WERI-Rb-1 (cell line): Measurements from ENCODE around the gene OBSL1.

ENCODE experiments used
- DNase-seq: peaks from one replicate; pipeline ENCODE4 v3.0.0-alpha.2; 2020
- H3K27ac ChIP-seq: fragments of 250-450 bp; sonication (Bioruptor Pico); 2 replicates; pipeline ENCODE4 v1.5.1; 2020; ENCODE audit warnings: mild to moderate bottlenecking, moderate library complexity
- H3K27me3 ChIP-seq: fragments of 250-450 bp; sonication (Bioruptor Pico); 2 replicates; pipeline ENCODE4 v1.5.1; 2021; ENCODE audit warnings: mild to moderate bottlenecking, low read depth, moderate library complexity; ENCODE audit not compliant: insufficient read depth, severe bottlenecking
- H3K36me3 ChIP-seq: fragments of 250-450 bp; sonication (Bioruptor Pico); 2 replicates; pipeline ENCODE4 v1.5.1; 2020; ENCODE audit warnings: mild to moderate bottlenecking, moderate library complexity
- H3K4me3 ChIP-seq: 2 replicates; pipeline ENCODE4 v1.5.1; 2011; ENCODE audit warnings: low read depth, mild to moderate bottlenecking, control low read depth, low read length
- H3K9me3 ChIP-seq: fragments of 250-450 bp; sonication (Bioruptor Pico); 2 replicates; pipeline ENCODE4 v1.5.1; 2021; ENCODE audit warnings: mild to moderate bottlenecking, moderate library complexity; ENCODE audit not compliant: severe bottlenecking
- TF ChIP-seq, protein P1 (sequence below): IDR thresholded peaks from 2 replicates; pipeline ENCODE4 v1.5.1; 2011; ENCODE audit warnings: low read depth, mild to moderate bottlenecking, control low read depth, inconsistent platforms, low read length

OBSL1 gene

DNA sequence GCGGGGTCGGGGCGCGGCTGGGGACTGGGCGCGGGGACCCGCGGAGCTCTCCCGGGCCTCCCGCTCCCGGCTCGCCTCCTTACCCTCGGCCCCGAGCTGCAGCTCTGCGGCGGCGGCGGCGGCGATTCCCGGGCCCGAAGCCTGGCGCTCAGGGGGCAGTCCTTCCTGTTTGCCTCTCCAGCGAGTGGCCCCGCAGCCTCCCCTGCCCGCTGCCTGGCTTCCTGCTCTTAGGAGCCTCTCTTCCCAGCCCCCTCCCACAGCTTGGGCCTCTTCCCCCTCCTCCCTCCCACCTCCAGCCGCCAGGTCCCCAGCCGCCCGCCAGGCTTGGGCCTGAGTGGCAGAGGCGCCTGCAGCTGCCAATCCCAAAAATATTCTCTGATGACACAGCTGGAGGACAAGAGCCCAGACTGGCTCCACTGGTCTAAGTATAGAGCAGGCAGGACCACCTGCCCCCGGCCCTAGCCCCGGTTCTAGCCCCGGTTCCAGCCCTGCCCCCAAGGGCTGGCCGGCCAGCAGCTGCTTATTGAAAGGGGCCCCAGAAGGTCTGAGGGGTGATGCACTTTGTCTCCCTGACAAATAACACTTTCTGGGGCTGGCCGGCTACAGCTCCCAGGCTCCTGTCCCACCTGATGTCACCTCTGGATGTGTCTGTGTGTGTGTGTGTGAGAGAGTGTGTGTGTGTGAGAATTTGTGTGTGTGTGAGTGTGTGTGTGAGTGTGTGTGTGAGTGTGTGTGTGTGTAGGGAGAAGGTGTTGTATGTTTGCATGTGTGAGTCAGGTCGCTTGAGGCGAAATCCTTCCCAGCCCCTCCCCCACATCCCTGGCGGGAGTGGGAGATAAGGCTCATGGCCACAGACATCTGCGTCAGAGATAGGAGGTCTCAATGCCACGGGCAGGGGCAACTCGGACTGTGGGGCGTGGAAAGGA, at the start of gene OBSL1:
TSS of gene OBSL1 (minus strand) at position 229 of the 926 bp plus-strand sequence. CDS start 307 bp downstream, outside the sequence.
- no peaks in the 10 kb centered on the region for H3K27me3 ChIP-seq
- peak; percentile 92 for DNase-seq

DNA sequence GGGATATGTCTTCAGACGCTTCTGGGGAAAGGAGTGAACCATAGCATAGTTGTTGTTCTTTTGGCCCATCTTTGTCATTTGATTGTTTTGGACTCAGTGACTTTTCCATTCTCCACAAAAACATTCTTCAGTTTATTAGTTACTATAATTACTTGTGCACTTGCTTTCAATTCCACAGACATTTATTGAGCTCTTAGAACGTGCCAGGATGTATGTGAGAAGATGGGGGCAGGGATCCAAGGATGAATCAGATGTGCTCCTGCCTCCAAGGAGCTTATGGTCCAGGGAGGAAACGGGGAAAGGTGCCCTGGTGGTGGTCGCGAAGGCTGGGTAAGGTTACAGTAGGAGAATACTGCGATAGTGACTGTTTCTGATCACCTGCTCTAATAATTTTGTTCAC, 49.2 kb upstream of the OBSL1 start:
- TF ChIP-seq, protein P1, sequence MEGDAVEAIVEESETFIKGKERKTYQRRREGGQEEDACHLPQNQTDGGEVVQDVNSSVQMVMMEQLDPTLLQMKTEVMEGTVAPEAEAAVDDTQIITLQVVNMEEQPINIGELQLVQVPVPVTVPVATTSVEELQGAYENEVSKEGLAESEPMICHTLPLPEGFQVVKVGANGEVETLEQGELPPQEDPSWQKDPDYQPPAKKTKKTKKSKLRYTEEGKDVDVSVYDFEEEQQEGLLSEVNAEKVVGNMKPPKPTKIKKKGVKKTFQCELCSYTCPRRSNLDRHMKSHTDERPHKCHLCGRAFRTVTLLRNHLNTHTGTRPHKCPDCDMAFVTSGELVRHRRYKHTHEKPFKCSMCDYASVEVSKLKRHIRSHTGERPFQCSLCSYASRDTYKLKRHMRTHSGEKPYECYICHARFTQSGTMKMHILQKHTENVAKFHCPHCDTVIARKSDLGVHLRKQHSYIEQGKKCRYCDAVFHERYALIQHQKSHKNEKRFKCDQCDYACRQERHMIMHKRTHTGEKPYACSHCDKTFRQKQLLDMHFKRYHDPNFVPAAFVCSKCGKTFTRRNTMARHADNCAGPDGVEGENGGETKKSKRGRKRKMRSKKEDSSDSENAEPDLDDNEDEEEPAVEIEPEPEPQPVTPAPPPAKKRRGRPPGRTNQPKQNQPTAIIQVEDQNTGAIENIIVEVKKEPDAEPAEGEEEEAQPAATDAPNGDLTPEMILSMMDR = no peak
- no peak for DNase-seq
- no peak overlapping the region for H3K4me3 ChIP-seq
- H3K36me3 ChIP-seq = no peaks in the 10 kb centered on the region
- H3K9me3 ChIP-seq = no peaks in the 10 kb centered on the region
- H3K27me3 ChIP-seq = no peaks in the 10 kb centered on the region
- H3K27ac ChIP-seq = no peak overlapping the region

More for the DNA sequence above, at the start of gene OBSL1:
- H3K9me3 ChIP-seq = no peaks in the 10 kb centered on the region
- peak within 1 kb of the TSS; percentile 64 for H3K4me3 ChIP-seq
- TF ChIP-seq, protein P1 = no peak
- H3K36me3 ChIP-seq = peaks cover 22% of the 10 kb centered on the region
- peak within 1 kb of the TSS; percentile 72 for H3K27ac ChIP-seq

DNA sequence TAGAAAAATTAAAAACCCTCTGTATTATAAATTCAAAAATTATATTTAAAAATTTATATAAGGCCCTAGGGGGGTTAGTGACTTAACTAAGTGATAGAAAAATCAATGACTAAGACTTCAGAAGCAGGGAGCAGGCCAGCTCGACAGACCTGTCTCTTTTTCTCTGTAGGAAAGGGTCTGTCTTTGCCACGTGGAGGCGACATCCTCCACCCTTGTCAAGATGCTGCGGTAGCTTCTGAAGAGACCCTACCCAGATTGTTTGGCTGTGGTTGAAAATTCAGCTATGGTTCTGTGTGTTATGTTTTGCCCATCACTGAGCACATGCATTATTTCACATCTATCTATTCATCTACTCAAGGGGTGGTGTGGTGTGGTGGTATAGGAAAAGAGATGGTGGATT, 47.9 kb upstream of the OBSL1 start:
- no peaks in the 10 kb centered on the region for H3K36me3 ChIP-seq
- DNase-seq = peak; percentile 47
- peak overlapping the region; percentile 77 for H3K27ac ChIP-seq
- H3K27me3 ChIP-seq = no peaks in the 10 kb centered on the region
- no peak overlapping the region for H3K4me3 ChIP-seq
- no peaks in the 10 kb centered on the region for H3K9me3 ChIP-seq
- TF ChIP-seq, protein P1 = peak; percentile 64

DNA sequence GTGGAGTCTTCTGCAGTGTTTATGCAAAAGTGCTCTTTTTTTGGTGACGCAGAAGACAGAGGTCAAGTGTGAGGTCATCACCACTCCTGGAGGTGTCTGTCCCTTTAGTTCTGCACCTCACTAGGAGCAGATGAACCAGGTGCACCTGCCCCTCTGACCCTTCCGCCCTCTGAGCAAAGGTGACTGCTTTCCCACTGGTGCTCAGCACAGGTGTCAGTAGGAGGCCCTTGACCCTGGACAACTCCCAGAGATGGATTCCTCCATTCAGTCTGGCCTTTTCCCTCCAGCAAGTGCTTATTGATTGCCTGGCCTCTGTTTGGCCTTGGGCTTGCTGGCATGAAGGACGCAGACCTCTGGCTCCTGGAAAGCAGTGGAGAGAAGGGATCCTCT, 47.4 kb upstream of the OBSL1 start:
- Histone ChIP-seq H3K4me3 (no peak overlapping the region), H3K27me3 (no peaks in the 10 kb centered on the region), H3K27ac (peak overlapping the region; percentile 77), H3K36me3 (no peaks in the 10 kb centered on the region), H3K9me3 (no peaks in the 10 kb centered on the region)
- DNase-seq = no peak
- TF ChIP-seq, protein P1 = no peak

DNA sequence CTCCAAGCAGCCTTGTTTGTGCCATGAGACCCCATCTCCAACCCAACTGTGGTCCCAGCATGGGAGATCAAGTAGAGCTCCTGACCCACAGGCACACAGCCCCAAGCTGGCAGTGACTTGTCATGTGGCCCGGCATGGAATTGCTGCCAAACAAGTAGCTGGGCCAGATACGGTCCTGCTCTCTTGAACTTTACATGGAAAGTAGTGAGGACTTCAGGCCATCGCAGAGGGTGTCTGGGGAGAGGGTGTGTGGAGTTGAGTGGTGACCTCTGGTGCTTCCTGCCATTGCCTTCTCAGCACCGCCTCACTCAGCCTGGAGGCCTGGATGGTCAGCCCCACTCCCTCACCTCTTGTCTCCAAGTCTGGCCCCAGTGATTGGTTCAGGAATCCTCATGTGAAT, 45.2 kb upstream of the OBSL1 start:
- Histone ChIP-seq H3K27me3 (no peaks in the 10 kb centered on the region), H3K36me3 (peaks cover 3% of the 10 kb centered on the region; the same call in 1 of the 2 replicates)
- no peak for DNase-seq

More for the DNA sequence above, 45.2 kb upstream of the OBSL1 start:
- TF ChIP-seq, protein P1 = no peak
- Histone ChIP-seq H3K27ac (no peak overlapping the region), H3K4me3 (no peak overlapping the region), H3K9me3 (no peaks in the 10 kb centered on the region)
